H1 (cell line): ENCODE measurements around the gene SMG1. TPM values are rescaled to one million over a fixed set of nuclear protein-coding genes. Genes with fewer than 3 reads are reported as not detected.

Experiments
- CTCF ChIA-PET: fragments of 300-600 bp; sonication (Branson Sonifier 250); formaldehyde crosslinking; loops from one replicate; lab custom pipeline; 2021; ENCODE audit not compliant: partially characterized antibody; lab: Charles Lee
- POLR2A ChIA-PET: fragments of 300-600 bp; sonication (Branson Sonifier 250); formaldehyde crosslinking; loops from one replicate; lab custom pipeline; 2021; ENCODE audit warnings: inconsistent platforms; ENCODE audit not compliant: partially characterized antibody; lab: Charles Lee
- DNase-seq, 2 experiments: peaks; one replicate each; pipeline versions ENCODE4 v3.0.0 to v3.0.0-alpha.2; 2010 to 2022; ENCODE audit warnings: low spot score in 2 of 2, low read depth in 1 of 2, mixed read lengths in 1 of 2
- FAIRE-seq: peaks from 2 replicates; lab custom pipeline; 2011; peaks lifted over from hg19 to GRCh38; lab: Jason Lieb, UNC
- H2AFZ ChIP-seq: 2 replicates; pipeline ENCODE4 v1.8.1; 2012; ENCODE audit warnings: low read length, inconsistent platforms
- H2AK5ac ChIP-seq: 2 replicates; pipeline ENCODE4 v1.6.1; 2013; ENCODE audit warnings: low read depth, low read length
- H2BK120ac ChIP-seq: replicated peaks from 2 replicates; pipeline ENCODE3; 2013; ENCODE audit warnings: low read depth, low read length, inconsistent platforms
- H2BK12ac ChIP-seq: 2 replicates; pipeline ENCODE4 v1.6.1; 2013; ENCODE audit warnings: low read depth, low read length
- H2BK15ac ChIP-seq: 2 replicates; pipeline ENCODE4 v1.6.1; 2013; ENCODE audit warnings: low read length
- H2BK20ac ChIP-seq: 2 replicates; pipeline ENCODE4 v1.6.1; 2013; ENCODE audit warnings: low read length
- H2BK5ac ChIP-seq: 2 replicates; pipeline ENCODE4 v1.6.1; 2013; ENCODE audit warnings: low read depth, low read length
- H3K14ac ChIP-seq: 2 replicates; pipeline ENCODE4 v1.6.1; 2013; ENCODE audit warnings: inconsistent platforms; ENCODE audit not compliant: insufficient read length
- H3K18ac ChIP-seq: 2 replicates; pipeline ENCODE4 v1.6.1; 2013; ENCODE audit warnings: low read length; ENCODE audit errors: extremely low read depth
- H3K23ac ChIP-seq: 2 replicates; pipeline ENCODE4 v1.6.1; 2013; ENCODE audit warnings: inconsistent platforms; ENCODE audit not compliant: insufficient read length
- H3K23me2 ChIP-seq: 2 replicates; pipeline ENCODE4 v1.6.1; 2013; ENCODE audit warnings: low read depth, low read length
- H3K27ac ChIP-seq: 2 replicates; pipeline ENCODE4 v1.6.1; 2011; ENCODE audit warnings: low read depth, low read length, inconsistent platforms
- H3K27me3 ChIP-seq, 4 experiments: replicated peaks in 1 of 4; 1 replicate in 1 of 4; 2 replicates in 3 of 4; pipeline versions ENCODE4 v1.6.1 to v1.8.1; 2011 to 2013; ENCODE audit warnings: low read length in 3 of 4, mild to moderate bottlenecking in 3 of 4, inconsistent platforms in 2 of 4, mixed read lengths in 2 of 4, moderate library complexity in 1 of 4; ENCODE audit not compliant: control insufficient read depth in 3 of 4, insufficient read depth in 3 of 4; ENCODE audit errors: extremely low read depth in 1 of 4
- H3K36me3 ChIP-seq, 4 experiments: 2 replicates each; pipeline versions ENCODE4 v1.6.1 to v1.8.1; 2011 to 2013; ENCODE audit warnings: mild to moderate bottlenecking in 4 of 4, low read length in 3 of 4, moderate library complexity in 2 of 4, control low read depth in 1 of 4, inconsistent platforms in 1 of 4; ENCODE audit not compliant: insufficient read depth in 4 of 4, control insufficient read depth in 2 of 4
- H3K4ac ChIP-seq: replicated peaks from 2 replicates; pipeline ENCODE3; 2013; ENCODE audit warnings: low read length, low read depth, mixed read lengths, inconsistent platforms; ENCODE audit not compliant: insufficient read length
- H3K4me1 ChIP-seq, 4 experiments: replicated peaks in 1 of 4; 1 replicate in 1 of 4; 2 replicates in 3 of 4; pipeline versions ENCODE4 v1.6.1 to v1.8.1; 2011 to 2013; ENCODE audit warnings: low read length in 3 of 4, inconsistent platforms in 2 of 4, mixed read lengths in 1 of 4; ENCODE audit not compliant: insufficient read depth in 4 of 4, control insufficient read depth in 3 of 4
- H3K4me2 ChIP-seq, 2 experiments: 2 replicates each; pipeline versions ENCODE4 v1.6.1 to v1.8.1; 2011 to 2013; ENCODE audit warnings: low read depth in 2 of 2, low read length in 2 of 2, control low read depth in 1 of 2, inconsistent platforms in 1 of 2, mild to moderate bottlenecking in 1 of 2; ENCODE audit not compliant: insufficient read depth in 1 of 2
- H3K4me3 ChIP-seq, 4 experiments: fragments of 200-600, 300-600 bp in 1 of 4; sonication (generic), shearing (Covaris generic), sonication (Bioruptor Twin) in 1 of 4; 2 replicates each; pipeline versions ENCODE4 v1.5.1 to v1.8.1; 2011 to 2016; ENCODE audit warnings: low read length in 4 of 4, low read depth in 3 of 4, control low read depth in 2 of 4, inconsistent platforms in 2 of 4, mild to moderate bottlenecking in 2 of 4, mixed read lengths in 1 of 4, moderate library complexity in 1 of 4; ENCODE audit not compliant: insufficient read depth in 2 of 4; ENCODE audit errors: extremely low read depth in 1 of 4
- H3K56ac ChIP-seq: replicated peaks from 2 replicates; pipeline ENCODE3; 2013; ENCODE audit warnings: low read depth, mild to moderate bottlenecking, mixed read lengths, low read length, inconsistent platforms; ENCODE audit not compliant: insufficient read length
- H3K79me1 ChIP-seq: 2 replicates; pipeline ENCODE4 v1.6.1; 2013; ENCODE audit warnings: low read depth, low read length, control low read depth
- H3K79me2 ChIP-seq, 2 experiments: 2 replicates each; pipeline versions ENCODE4 v1.6.1 to v1.8.1; 2012 to 2013; ENCODE audit warnings: low read length in 2 of 2, mild to moderate bottlenecking in 2 of 2, inconsistent platforms in 1 of 2; ENCODE audit not compliant: insufficient read depth in 2 of 2, control insufficient read depth in 1 of 2
- H3K9ac ChIP-seq, 4 experiments: replicated peaks in 1 of 4; 1 replicate in 1 of 4; 2 replicates in 3 of 4; pipeline versions ENCODE4 v1.6.1 to v1.8.1; 2011 to 2013; ENCODE audit warnings: low read depth in 3 of 4, low read length in 3 of 4, control low read depth in 2 of 4, mild to moderate bottlenecking in 2 of 4, moderate library complexity in 2 of 4, inconsistent platforms in 1 of 4; ENCODE audit errors: extremely low read depth in 1 of 4
- H3K9me3 ChIP-seq, 2 experiments: 2 replicates each; pipeline versions ENCODE4 v1.6.1 to v1.8.1; 2012 to 2013; ENCODE audit warnings: mild to moderate bottlenecking in 2 of 2, moderate library complexity in 2 of 2, control low read depth in 1 of 2, inconsistent platforms in 1 of 2, low read depth in 1 of 2, low read length in 1 of 2, mixed read lengths in 1 of 2; ENCODE audit not compliant: insufficient read depth in 2 of 2
- H4K20me1 ChIP-seq, 2 experiments: replicated peaks in 1 of 2; 2 replicates each; pipeline versions ENCODE3 to v1.8.1; 2011 to 2013; ENCODE audit warnings: inconsistent platforms in 2 of 2, low read length in 2 of 2, mild to moderate bottlenecking in 1 of 2; ENCODE audit not compliant: insufficient read depth in 2 of 2, control insufficient read depth in 1 of 2
- H4K5ac ChIP-seq: 2 replicates; pipeline ENCODE4 v1.6.1; 2013; ENCODE audit warnings: low read length, low read depth, mixed read lengths, inconsistent platforms; ENCODE audit not compliant: insufficient read length
- H4K8ac ChIP-seq: 2 replicates; pipeline ENCODE4 v1.8.0; 2013; ENCODE audit warnings: mild to moderate bottlenecking, moderate library complexity, low read length, inconsistent platforms; ENCODE audit not compliant: insufficient read depth; ENCODE audit errors: extremely low read depth
- H4K91ac ChIP-seq: replicated peaks from 2 replicates; pipeline ENCODE3; 2013; ENCODE audit warnings: low read length, mixed read lengths, inconsistent platforms; ENCODE audit not compliant: insufficient read length
- ATF2 ChIP-seq: IDR thresholded peaks from 2 replicates; pipeline ENCODE4 v1.6.1; 2012; ENCODE audit warnings: low read length, inconsistent platforms
- BACH1 ChIP-seq: IDR thresholded peaks from 2 replicates; pipeline ENCODE4 v1.6.1; 2012; ENCODE audit warnings: low read length, improper control_type of control experiment
- GABPA ChIP-seq: IDR thresholded peaks from 2 replicates; pipeline ENCODE4 v1.6.1; 2011; ENCODE audit warnings: mild to moderate bottlenecking, low read length, moderate library complexity, borderline replicate concordance; ENCODE audit not compliant: insufficient read depth
- KDM1A ChIP-seq: fragments of 200-600, 300-600 bp; sonication (generic); IDR thresholded peaks from 2 replicates; pipeline ENCODE4 v1.7.1; 2016; ENCODE audit warnings: mild to moderate bottlenecking, low read length, borderline replicate concordance
- MAFK ChIP-seq: IDR thresholded peaks from 2 replicates; pipeline ENCODE4 v1.6.1; 2012; ENCODE audit warnings: low read depth, mild to moderate bottlenecking, improper control_type of control experiment, low read length
- POLR2AphosphoS5 ChIP-seq: IDR thresholded peaks from 2 replicates; pipeline ENCODE4 v1.6.1; 2011; ENCODE audit warnings: low read depth, low read length
- RBBP5 ChIP-seq: IDR thresholded peaks from 2 replicates; pipeline ENCODE4 v1.7.1; 2012; ENCODE audit warnings: low read depth, mild to moderate bottlenecking, inconsistent platforms, low read length, moderate library complexity, borderline replicate concordance
- TAF7 ChIP-seq: optimal IDR thresholded peaks from 2 replicates; pipeline ENCODE3; 2011; ENCODE audit warnings: low read depth, mild to moderate bottlenecking, inconsistent platforms, low read length, moderate library complexity, borderline replicate concordance
- TBP ChIP-seq: IDR thresholded peaks from 2 replicates; pipeline ENCODE4 v1.6.1; 2011; ENCODE audit warnings: low read depth, low read length, improper control_type of control experiment
- TEAD4 ChIP-seq: IDR thresholded peaks from 2 replicates; pipeline ENCODE4 v1.6.1; 2012; ENCODE audit warnings: low read depth, low read length, inconsistent platforms, mixed read lengths
- USF2 ChIP-seq: IDR thresholded peaks from 2 replicates; pipeline ENCODE4 v1.6.1; 2011; ENCODE audit warnings: low read length, improper control_type of control experiment
- YY1 ChIP-seq: IDR thresholded peaks from 2 replicates; pipeline ENCODE4 v1.6.1; 2011; ENCODE audit warnings: low read depth, mild to moderate bottlenecking, low read length
- WGBS, 2 experiments: shearing (Covaris generic) in 1 of 2; methylation state at CpG; one replicate each; pipeline versions ENCODE4 v1.1.6 to v1.1.7; 2013 to 2015; ENCODE audit warnings: low lambda C conversion rate in 2 of 2, mixed read lengths in 2 of 2, inconsistent platforms in 1 of 2, low coverage in 1 of 2, missing lambda C conversion rate in 1 of 2; ENCODE audit not compliant: insufficient replicate concordance in 2 of 2, insufficient coverage in 1 of 2, insufficient read length in 1 of 2; ENCODE audit errors: extremely low coverage in 1 of 2, missing lambda C conversion rate in 1 of 2; 5-methylcytosine and 5-hydroxymethylcytosine counted together
- polyA plus RNA-seq, 7 experiments: library from polyadenylated mRNA; depleted of rRNA in 3 of 7; stranded (reverse) in 5 of 7; unstranded in 2 of 7; fragments of >200 nt in 5 of 7; fragments of 200-250 nt in 2 of 7; gene quantifications; 1 replicate in 5 of 7; 2 replicates in 1 of 7; 4 replicates in 1 of 7; pipeline versions ENCODE4 v1.2.1 to v1.2.3, GENCODE V29; 2011 to 2013; ENCODE audit warnings: missing spikeins in 2 of 7, mixed read lengths in 2 of 7
- total RNA-seq: library from RNA; stranded (reverse); fragmentation: NEBNext Ultra II Directional; extraction: Animal tissue kit (Norgen Biotek cat#: 25700); gene quantifications from 2 replicates; pipeline ENCODE4 v1.2.1, GENCODE V29; 2021

The SMG1 gene
- total and polyA plus RNA-seq, 2 of the 8 experiments (the other 6 are each of a cell fraction or from before 2014, with no cell fraction given) = 14.9 to 90.6 TPM

GRCh38 chr16:18816286-18816685, 109.9 kb downstream of the SMG1 start:
- Histone ChIP-seq H3K27ac (no peak overlapping the region), H3K79me2 (no peaks in the 10 kb centered on the region), H3K9me3 (no peaks in the 10 kb centered on the region), H3K36me3 (peaks cover 22 to 73% (median 51%) of the 10 kb centered on the region in 4 experiments), H2BK12ac (no peak overlapping the region), H3K4me1 (no peaks in the 10 kb centered on the region), H3K18ac (no peak overlapping the region), H3K4ac (no peak overlapping the region), H4K20me1 (no peaks in the 10 kb centered on the region), H3K56ac (no peak overlapping the region), H3K4me3 (no peak overlapping the region), H2BK120ac (no peak overlapping the region), H2BK15ac (no peak overlapping the region), H2AK5ac (no peak overlapping the region), H2BK20ac (no peak overlapping the region), H3K23me2 (no peaks in the 10 kb centered on the region), H2AFZ (no peak overlapping the region), H3K23ac (no peak overlapping the region), H3K4me2 (no peak overlapping the region), H4K8ac (no peak overlapping the region), H2BK5ac (no peak overlapping the region), H3K79me1 (no peaks in the 10 kb centered on the region), H3K14ac (no peak overlapping the region), H3K9ac (no peak overlapping the region), H4K91ac (no peak overlapping the region), H3K27me3 (no peaks in the 10 kb centered on the region), H4K5ac (no peak overlapping the region)
- FAIRE-seq (no peak), DNase-seq (no peak)
- CTCF ChIA-PET = interaction anchor here (1.5 to 2.0 kb wide), 2 partner anchors 10 to 17 kb away, joined by 3 to 6 read pairs; no protein-coding TSS in a partner anchor
- POLR2A ChIA-PET = interaction anchor here (0.6 to 1.2 kb wide), 4 partner anchors 15 to 55 kb away, joined by 3 to 4 read pairs (median 4); partner anchors contain the start of gene ARL6IP1
- 90% methylated on average over 3 of the region's 3 CpGs; no CpG with 5 or more reads in 1 of the 2 experiments for WGBS, 2 experiments
- TF ChIP-seq GABPA = no peak
- TF ChIP-seq YY1 = no peak
- TF ChIP-seq POLR2AphosphoS5 = no peak
- TF ChIP-seq KDM1A = no peak
- TF ChIP-seq BACH1 = no peak
- TF ChIP-seq USF2 = no peak
- TF ChIP-seq TEAD4 = no peak
- TF ChIP-seq RBBP5 = no peak
- no peak for TF ChIP-seq TAF7
- TF ChIP-seq TBP = no peak
- TF ChIP-seq ATF2 = no peak
- TF ChIP-seq MAFK = no peak
